H1 (cell line): ENCODE data around the gene TNFRSF14. TPM values are rescaled to one million over a fixed set of nuclear protein-coding genes. Genes with fewer than 3 reads are reported as not detected.

Experiments
- BACH1 ChIP-seq: IDR thresholded peaks from 2 replicates; pipeline ENCODE4 v1.6.1; 2012; ENCODE audit warnings: low read length, improper control_type of control experiment
- GABPA ChIP-seq: IDR thresholded peaks from 2 replicates; pipeline ENCODE4 v1.6.1; 2011; ENCODE audit warnings: mild to moderate bottlenecking, low read length, moderate library complexity, borderline replicate concordance; ENCODE audit not compliant: insufficient read depth
- MAFK ChIP-seq: IDR thresholded peaks from 2 replicates; pipeline ENCODE4 v1.6.1; 2012; ENCODE audit warnings: low read depth, mild to moderate bottlenecking, improper control_type of control experiment, low read length
- POU5F1 ChIP-seq: IDR thresholded peaks from 2 replicates; pipeline ENCODE4 v1.6.1; 2011; ENCODE audit warnings: low read depth, mild to moderate bottlenecking, low read length, moderate library complexity
- RAD21 ChIP-seq, 2 experiments: IDR thresholded peaks in 1 of 2; conservative IDR thresholded peaks in 1 of 2; 2 replicates each; pipeline ENCODE4 v1.6.1; 2011; ENCODE audit warnings: low read depth in 2 of 2, low read length in 2 of 2, improper control_type of control experiment in 1 of 2, inconsistent platforms in 1 of 2, mild to moderate bottlenecking in 1 of 2, moderate library complexity in 1 of 2
- polyA plus RNA-seq, 7 experiments: library from polyadenylated mRNA; depleted of rRNA in 3 of 7; stranded (reverse) in 5 of 7; unstranded in 2 of 7; fragments of >200 nt in 5 of 7; fragments of 200-250 nt in 2 of 7; gene quantifications; 1 replicate in 5 of 7; 2 replicates in 1 of 7; 4 replicates in 1 of 7; pipeline versions ENCODE4 v1.2.1 to v1.2.3, GENCODE V29; 2011 to 2013; ENCODE audit warnings: missing spikeins in 2 of 7, mixed read lengths in 2 of 7
- total RNA-seq: library from RNA; stranded (reverse); fragmentation: NEBNext Ultra II Directional; extraction: Animal tissue kit (Norgen Biotek cat#: 25700); gene quantifications from 2 replicates; pipeline ENCODE4 v1.2.1, GENCODE V29; 2021

Gene TNFRSF14
- total and polyA plus RNA-seq, 2 of the 8 experiments (the other 6 are each of a cell fraction or from before 2014, with no cell fraction given) = 0.36 to 0.50 TPM

GRCh38 chr1:2538376-2538775, 17.8 kb upstream of the TNFRSF14 start (continued):
- no peak for TF ChIP-seq RAD21 (IDR thresholded peaks at IDR 0.05 in 1 of 2, conservative IDR thresholded peaks at IDR 0.05 in 1 of 2; ENCODE audit: low read depth in 2 of 2, low read length in 2 of 2)
- TF ChIP-seq MAFK = no peak
- TF ChIP-seq BACH1 = no peak
- no peak for TF ChIP-seq GABPA
- TF ChIP-seq POU5F1 = no peak
